HCT116 (cell line): Measurements from ENCODE around the gene TSC1. TPM values are rescaled to one million over a fixed set of nuclear protein-coding genes. Genes with fewer than 3 reads are reported as not detected.

Source experiments
- ATAC-seq: fragments of 200-7000 bp; cut with Tn5 transposase; 2 replicates; pipeline ENCODE4 v1.9.1; 2020; ENCODE audit warnings: mild to moderate bottlenecking, moderate library complexity
- BruUV-seq: library from RNA; stranded (reverse); fragments of 400-500 nt; replicated peaks from 2 replicates; lab custom pipeline; 2021; lab: Mats Ljungman, UMichigan
- CTCF ChIA-PET: fragments of 300-600 bp; sonication (Branson Sonifier 250); formaldehyde crosslinking; loops from one replicate; lab custom pipeline; 2021; ENCODE audit warnings: antibody characterized with exemption; lab: Charles Lee
- POLR2A ChIA-PET: fragments of 300-600, 350-600 bp; sonication (Branson Sonifier 250); formaldehyde crosslinking; loops from one replicate; lab custom pipeline; 2021; ENCODE audit warnings: antibody characterized with exemption; lab: Charles Lee
- RAD21 ChIA-PET, 2 experiments: fragments of 300-600 bp; sonication (Branson Sonifier 250); formaldehyde crosslinking; loops; one replicate each; lab custom pipeline; 2023; ENCODE audit warnings: low total read pairs in 2 of 2; ENCODE audit not compliant: uncharacterized antibody in 2 of 2, unreplicated experiment in 2 of 2, low non-redundant PET in 1 of 2; lab: Charles Lee
- DNase-seq: peaks from one replicate; pipeline ENCODE4 v3.0.0-alpha.2; 2010; ENCODE audit warnings: low read depth, low spot score
- H2AFZ ChIP-seq: fragments of 200-600 bp; shearing (Covaris generic), sonication (generic); 2 replicates; pipeline ENCODE4 v1.6.1; 2017; ENCODE audit warnings: low read depth, mixed run types, mixed read lengths, antibody characterized with exemption, low read length; ENCODE audit not compliant: poor library complexity, severe bottlenecking
- H3K27ac ChIP-seq: 2 replicates; pipeline ENCODE4 v1.5.1; 2012; ENCODE audit warnings: low read depth, low read length
- H3K27me3 ChIP-seq: fragments of 200-600 bp; sonication (generic); 2 replicates; pipeline ENCODE4 v1.6.1; 2016; ENCODE audit warnings: mixed run types, low read length, mixed read lengths; ENCODE audit not compliant: insufficient read depth
- H3K36me3 ChIP-seq, 2 experiments: fragments of 200-500 bp in 1 of 2; fragments of 200-600 bp in 1 of 2; sonication (Bioruptor generic) in 1 of 2; sonication (generic) in 1 of 2; 2 replicates each; pipeline versions ENCODE4 v1.5.1 to v1.6.1; 2014 to 2016; ENCODE audit warnings: low read length in 2 of 2, inconsistent platforms in 1 of 2, mixed read lengths in 1 of 2, mixed run types in 1 of 2; ENCODE audit not compliant: insufficient read depth in 2 of 2, control insufficient read depth in 1 of 2
- H3K4me1 ChIP-seq, 2 experiments: fragments of 200-600 bp in 1 of 2; sonication (generic) in 1 of 2; 2 replicates each; pipeline versions ENCODE4 v1.5.1 to v1.6.1; 2012 to 2017; ENCODE audit warnings: low read length in 2 of 2, inconsistent platforms in 1 of 2, mild to moderate bottlenecking in 1 of 2, mixed read lengths in 1 of 2, mixed run types in 1 of 2, moderate library complexity in 1 of 2; ENCODE audit not compliant: insufficient read depth in 2 of 2, control insufficient read depth in 1 of 2
- H3K4me2 ChIP-seq: fragments of 200-600 bp; sonication (generic); 2 replicates; pipeline ENCODE4 v1.6.1; 2017; ENCODE audit warnings: mixed run types, low read length, mixed read lengths
- H3K4me3 ChIP-seq, 2 experiments: fragments of 200-600 bp in 1 of 2; sonication (generic) in 1 of 2; replicated peaks in 1 of 2; 2 replicates each; pipeline ENCODE4 v1.5.1; 2011 to 2016; ENCODE audit warnings: low read length in 2 of 2, control low read depth in 1 of 2, low read depth in 1 of 2, mild to moderate bottlenecking in 1 of 2, mixed read lengths in 1 of 2, mixed run types in 1 of 2
- H3K79me2 ChIP-seq: fragments of 200-600 bp; sonication (generic); 2 replicates; pipeline ENCODE4 v1.6.1; 2017; ENCODE audit warnings: mild to moderate bottlenecking, mixed run types, low read length, moderate library complexity, mixed read lengths; ENCODE audit not compliant: insufficient read depth
- H3K9ac ChIP-seq: fragments of 200-600 bp; sonication (generic); 2 replicates; pipeline ENCODE4 v1.6.1; 2016; ENCODE audit warnings: low read length, mixed read lengths
- H3K9me2 ChIP-seq: fragments of 200-600 bp; sonication (generic), shearing (Covaris generic); 2 replicates; pipeline ENCODE4 v1.6.1; 2017; ENCODE audit warnings: mixed run types, mild to moderate bottlenecking, moderate library complexity; ENCODE audit not compliant: insufficient read depth
- H3K9me3 ChIP-seq, 2 experiments: fragments of 200-500 bp in 1 of 2; fragments of 200-600 bp in 1 of 2; sonication (Bioruptor generic) in 1 of 2; sonication (generic) in 1 of 2; 2 replicates each; pipeline ENCODE4 v1.6.1; 2014 to 2017; ENCODE audit warnings: low read length in 2 of 2, mixed read lengths in 2 of 2, inconsistent platforms in 1 of 2, low read depth in 1 of 2, mild to moderate bottlenecking in 1 of 2, mixed run types in 1 of 2, moderate library complexity in 1 of 2; ENCODE audit not compliant: control insufficient read depth in 1 of 2, insufficient read depth in 1 of 2
- H4K20me1 ChIP-seq: fragments of 200-600 bp; sonication (generic), shearing (Covaris generic); 2 replicates; pipeline ENCODE4 v1.6.1; 2017; ENCODE audit warnings: mixed run types, mild to moderate bottlenecking, moderate library complexity; ENCODE audit not compliant: insufficient read depth
- CBX3 ChIP-seq: IDR thresholded peaks from 2 replicates; pipeline ENCODE4 v1.6.1; 2012; ENCODE audit warnings: low read depth
- CEBPB ChIP-seq: IDR thresholded peaks from 2 replicates; pipeline ENCODE4 v1.6.1; 2012; ENCODE audit warnings: low read depth
- EGR1 ChIP-seq: IDR thresholded peaks from 2 replicates; pipeline ENCODE4 v1.6.1; 2012; ENCODE audit warnings: low read depth
- ELF1 ChIP-seq: IDR thresholded peaks from 2 replicates; pipeline ENCODE4 v1.6.1; 2012; ENCODE audit warnings: low read depth, borderline replicate concordance
- EZH2 ChIP-seq: fragments of 200-600 bp; sonication (generic); IDR thresholded peaks from 2 replicates; pipeline ENCODE4 v1.6.1; 2017; ENCODE audit warnings: antibody characterized with exemption, mixed run types
- FOSL1 ChIP-seq: IDR thresholded peaks from 2 replicates; pipeline ENCODE4 v1.6.1; 2012; ENCODE audit warnings: low read depth
- JUND ChIP-seq: IDR thresholded peaks from 2 replicates; pipeline ENCODE4 v1.6.1; 2012
- POLR2A ChIP-seq: IDR thresholded peaks from 2 replicates; pipeline ENCODE4 v1.7.0; 2011; ENCODE audit warnings: borderline replicate concordance; ENCODE audit not compliant: insufficient read depth, insufficient read length; ENCODE audit errors: extremely low read depth
- POLR2AphosphoS5 ChIP-seq: IDR thresholded peaks from 2 replicates; pipeline ENCODE4 v1.6.1; 2011; ENCODE audit warnings: mild to moderate bottlenecking, low read depth, low read length, moderate library complexity
- RAD21 ChIP-seq: IDR thresholded peaks from 2 replicates; pipeline ENCODE4 v1.6.1; 2012; ENCODE audit warnings: low read depth, mild to moderate bottlenecking
- SIN3A ChIP-seq: IDR thresholded peaks from 2 replicates; pipeline ENCODE4 v1.6.1; 2012; ENCODE audit warnings: low read depth
- TCF7L2 ChIP-seq: IDR thresholded peaks from 2 replicates; pipeline ENCODE4 v1.7.0; 2011; ENCODE audit warnings: borderline replicate concordance, inconsistent platforms; ENCODE audit not compliant: insufficient read depth, insufficient read length; ENCODE audit errors: extremely low read depth
- YY1 ChIP-seq: IDR thresholded peaks from 2 replicates; pipeline ENCODE4 v1.6.1; 2011; ENCODE audit warnings: low read length, low read depth, moderate library complexity, mild to moderate bottlenecking; ENCODE audit not compliant: insufficient replicate concordance; ENCODE audit errors: extremely low read depth
- ZNF274 ChIP-seq: fragments of 200-500 bp; sonication (Bioruptor generic); IDR thresholded peaks from 2 replicates; pipeline ENCODE4 v1.6.1; 2014; ENCODE audit warnings: mild to moderate bottlenecking, low read depth, low read length, inconsistent platforms
- intact Hi-C: fragments of 100-400 bp; cut with micrococcal nuclease; formaldehyde crosslinking; loops from 2 replicates; pipeline ENCODE4 v1.10.0; 2022
- total RNA-seq: library from RNA; stranded (reverse); gene quantifications from one replicate; pipeline ENCODE4 v1.2.1, GENCODE V29; 2021; ENCODE audit not compliant: unreplicated experiment
- TF ChIP-seq, protein P1 (sequence below): IDR thresholded peaks from 2 replicates; pipeline ENCODE4 v1.6.1; 2012
- TF ChIP-seq, protein P2 (sequence below): IDR thresholded peaks from 2 replicates; pipeline ENCODE4 v1.6.1; 2012
- TF ChIP-seq, protein P3 (sequence below): IDR thresholded peaks from 2 replicates; pipeline ENCODE4 v1.6.1; 2012; ENCODE audit warnings: low read depth

The TSC1 gene
- total RNA-seq, 1 experiment from 2014 or later = 34.5 TPM

DNA sequence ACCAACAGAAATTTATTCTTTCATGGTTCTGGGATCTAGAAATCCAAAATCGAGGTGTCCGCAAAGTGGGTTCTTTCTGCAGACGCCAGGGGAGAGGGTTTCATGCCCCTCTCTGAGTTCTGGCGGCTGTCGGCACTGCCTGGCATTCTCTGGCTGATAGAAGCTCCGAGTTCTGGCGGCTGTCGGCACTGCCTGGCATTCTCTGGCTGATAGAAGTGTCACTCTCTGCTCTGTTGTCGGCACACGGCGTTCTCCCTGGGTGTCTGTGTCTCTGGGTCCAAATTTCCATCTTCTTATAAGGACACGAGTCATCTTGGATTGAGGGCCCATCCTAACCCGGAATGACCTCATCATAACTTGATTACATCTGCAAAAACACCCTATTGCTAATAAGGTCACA lies 41.7 kb upstream of the TSC1 start:
- no peaks in the 10 kb centered on the region for H3K9me3 ChIP-seq
- DNase-seq (no peak), ATAC-seq (no peak)
- no peak overlapping the region for H3K27ac ChIP-seq
- no peaks in the 10 kb centered on the region for H4K20me1 ChIP-seq
- ChIA-PET POLR2A (no interaction called here), CTCF (no interaction called here), RAD21 (no interaction called here)
- no peak overlapping the region for H3K9ac ChIP-seq
- H3K4me3 ChIP-seq = no peak overlapping the region
- no peak overlapping the region for H2AFZ ChIP-seq
- no peaks in the 10 kb centered on the region for H3K27me3 ChIP-seq
- peaks cover 0 to 12% of the 10 kb centered on the region in 2 experiments; a peak in 2 of 4 replicates for H3K4me1 ChIP-seq
- H3K79me2 ChIP-seq = no peaks in the 10 kb centered on the region
- no peaks in the 10 kb centered on the region for H3K36me3 ChIP-seq
- no TSS peak for BruUV-seq
- H3K4me2 ChIP-seq = 0 out of 2 replicates have a peak overlapping the region, but pooled peaks have one; percentile 27
- no peak for TF ChIP-seq EZH2
- no peak for TF ChIP-seq CBX3
- TF ChIP-seq POLR2A = no peak
- no peaks in the 10 kb centered on the region for H3K9me2 ChIP-seq
- intact Hi-C loops = no loop called here

DNA sequence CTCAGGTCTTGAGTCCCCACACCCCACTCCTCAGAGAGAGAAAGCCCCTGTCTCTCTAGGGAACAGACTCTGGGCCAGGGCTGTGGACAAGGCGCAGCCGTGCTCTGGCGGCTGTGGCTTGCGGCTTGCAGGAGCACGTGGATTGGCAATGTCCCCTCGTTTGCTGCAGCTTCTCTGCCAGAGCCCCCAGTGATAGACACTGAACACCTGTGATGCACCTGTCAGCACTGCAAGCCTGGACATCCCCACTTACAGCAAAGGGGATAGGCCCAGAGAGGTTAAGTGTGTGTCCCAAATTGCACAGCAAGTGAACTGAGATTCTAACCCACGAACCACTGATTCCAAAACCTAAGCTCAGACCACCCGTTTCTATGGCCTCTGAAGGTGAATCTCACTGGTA lies 41.1 kb upstream of the TSC1 start:
- no peak for DNase-seq
- Histone ChIP-seq H3K4me3 (no peak overlapping the region), H4K20me1 (no peaks in the 10 kb centered on the region), H2AFZ (no peak overlapping the region), H3K4me1 (peaks cover 0 to 12% of the 10 kb centered on the region in 2 experiments; a peak in 2 of 4 replicates), H3K4me2 (no peak overlapping the region), H3K9me3 (no peaks in the 10 kb centered on the region), H3K9me2 (no peaks in the 10 kb centered on the region), H3K79me2 (no peaks in the 10 kb centered on the region), H3K9ac (no peak overlapping the region), H3K36me3 (no peaks in the 10 kb centered on the region), H3K27me3 (no peaks in the 10 kb centered on the region), H3K27ac (no peak overlapping the region)
- RAD21 ChIA-PET = no interaction called here
- BruUV-seq = no TSS peak
- intact Hi-C loops = no loop called here
- ATAC-seq = no peak
- CTCF ChIA-PET = no interaction called here
- POLR2A ChIA-PET = no interaction called here
- no peak for TF ChIP-seq EGR1
- no peak for TF ChIP-seq CBX3
- no peak for TF ChIP-seq FOSL1
- no peak for TF ChIP-seq JUND
- TF ChIP-seq EZH2 = no peak
- TF ChIP-seq ELF1 = no peak
- no peak for TF ChIP-seq CEBPB
- TF ChIP-seq SIN3A = no peak
- TF ChIP-seq, protein P1, sequence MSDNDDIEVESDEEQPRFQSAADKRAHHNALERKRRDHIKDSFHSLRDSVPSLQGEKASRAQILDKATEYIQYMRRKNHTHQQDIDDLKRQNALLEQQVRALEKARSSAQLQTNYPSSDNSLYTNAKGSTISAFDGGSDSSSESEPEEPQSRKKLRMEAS = no peak
- no peak for TF ChIP-seq POLR2A
- no peak for TF ChIP-seq POLR2AphosphoS5
- TF ChIP-seq TCF7L2 = no peak
- TF ChIP-seq RAD21 = no peak
- TF ChIP-seq ZNF274 = no peak
- TF ChIP-seq YY1 = no peak
- TF ChIP-seq, protein P2, sequence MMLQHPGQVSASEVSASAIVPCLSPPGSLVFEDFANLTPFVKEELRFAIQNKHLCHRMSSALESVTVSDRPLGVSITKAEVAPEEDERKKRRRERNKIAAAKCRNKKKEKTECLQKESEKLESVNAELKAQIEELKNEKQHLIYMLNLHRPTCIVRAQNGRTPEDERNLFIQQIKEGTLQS = no peak
- TF ChIP-seq, protein P3, sequence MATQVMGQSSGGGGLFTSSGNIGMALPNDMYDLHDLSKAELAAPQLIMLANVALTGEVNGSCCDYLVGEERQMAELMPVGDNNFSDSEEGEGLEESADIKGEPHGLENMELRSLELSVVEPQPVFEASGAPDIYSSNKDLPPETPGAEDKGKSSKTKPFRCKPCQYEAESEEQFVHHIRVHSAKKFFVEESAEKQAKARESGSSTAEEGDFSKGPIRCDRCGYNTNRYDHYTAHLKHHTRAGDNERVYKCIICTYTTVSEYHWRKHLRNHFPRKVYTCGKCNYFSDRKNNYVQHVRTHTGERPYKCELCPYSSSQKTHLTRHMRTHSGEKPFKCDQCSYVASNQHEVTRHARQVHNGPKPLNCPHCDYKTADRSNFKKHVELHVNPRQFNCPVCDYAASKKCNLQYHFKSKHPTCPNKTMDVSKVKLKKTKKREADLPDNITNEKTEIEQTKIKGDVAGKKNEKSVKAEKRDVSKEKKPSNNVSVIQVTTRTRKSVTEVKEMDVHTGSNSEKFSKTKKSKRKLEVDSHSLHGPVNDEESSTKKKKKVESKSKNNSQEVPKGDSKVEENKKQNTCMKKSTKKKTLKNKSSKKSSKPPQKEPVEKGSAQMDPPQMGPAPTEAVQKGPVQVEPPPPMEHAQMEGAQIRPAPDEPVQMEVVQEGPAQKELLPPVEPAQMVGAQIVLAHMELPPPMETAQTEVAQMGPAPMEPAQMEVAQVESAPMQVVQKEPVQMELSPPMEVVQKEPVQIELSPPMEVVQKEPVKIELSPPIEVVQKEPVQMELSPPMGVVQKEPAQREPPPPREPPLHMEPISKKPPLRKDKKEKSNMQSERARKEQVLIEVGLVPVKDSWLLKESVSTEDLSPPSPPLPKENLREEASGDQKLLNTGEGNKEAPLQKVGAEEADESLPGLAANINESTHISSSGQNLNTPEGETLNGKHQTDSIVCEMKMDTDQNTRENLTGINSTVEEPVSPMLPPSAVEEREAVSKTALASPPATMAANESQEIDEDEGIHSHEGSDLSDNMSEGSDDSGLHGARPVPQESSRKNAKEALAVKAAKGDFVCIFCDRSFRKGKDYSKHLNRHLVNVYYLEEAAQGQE = no peak
